Ectodermal cell (in vitro differentiated cells): ENCODE results near the gene TEDC2.

Source experiments
- H3K27ac ChIP-seq: 2 replicates; pipeline ENCODE4 v1.7.0; 2013; ENCODE audit warnings: mild to moderate bottlenecking, low read depth, low read length; ENCODE audit not compliant: insufficient read depth, poor library complexity, severe bottlenecking
- H3K27me3 ChIP-seq: 2 replicates; pipeline ENCODE4 v1.7.0; 2013; ENCODE audit warnings: mild to moderate bottlenecking, low read length; ENCODE audit not compliant: insufficient read depth, control insufficient read depth, poor library complexity, severe bottlenecking
- H3K36me3 ChIP-seq: one replicate; pipeline ENCODE4 v1.7.0; 2013; ENCODE audit warnings: low read length; ENCODE audit not compliant: control insufficient read depth, insufficient read depth
- H3K4me1 ChIP-seq: one replicate; pipeline ENCODE4 v1.7.0; 2013; ENCODE audit warnings: low read length; ENCODE audit not compliant: control insufficient read depth, insufficient read depth
- H3K4me3 ChIP-seq: 2 replicates; pipeline ENCODE4 v1.7.0; 2013; ENCODE audit warnings: low read depth, low read length, control low read depth; ENCODE audit not compliant: insufficient read depth
- H3K9me3 ChIP-seq: 2 replicates; pipeline ENCODE4 v1.7.0; 2013; ENCODE audit warnings: mild to moderate bottlenecking, low read length, moderate library complexity; ENCODE audit not compliant: control insufficient read depth
- WGBS, 2 experiments: methylation state at CpG; one replicate each; pipeline ENCODE4 v1.1.7; 2013; ENCODE audit warnings: missing lambda C conversion rate in 2 of 2; 5-methylcytosine and 5-hydroxymethylcytosine counted together

Gene TEDC2

GRCh38 chr16:2471016-2471652 is 11.2 kb downstream of the TEDC2 start, which contains the start of gene NTN3:
Gene NTN3 (plus strand): TSS chr16:2471297. CDS start chr16:2471702, 405 bp downstream.
- Histone ChIP-seq H3K36me3 (no peaks in the 10 kb centered on the region), H3K4me3 (peak within 1 kb of the TSS; percentile 28), H3K9me3 (no peaks in the 10 kb centered on the region), H3K27ac (no peak within 1 kb of the TSS), H3K4me1 (peaks cover 41% of the 10 kb centered on the region), H3K27me3 (peaks cover 74% of the 10 kb centered on the region)
- 1% methylated on average over 55 to 59 of the region's 59 CpGs for WGBS, 2 experiments

GRCh38 chr16:2471653-2472487 is 12.0 kb downstream of the TEDC2 start:
- H3K27me3 ChIP-seq = peaks cover 81% of the 10 kb centered on the region
- no peaks in the 10 kb centered on the region for H3K9me3 ChIP-seq
- 40 to 41% methylated on average over 61 of the region's 61 CpGs for WGBS, 2 experiments
- H3K4me3 ChIP-seq = peak overlapping the region; percentile 28
- no peak overlapping the region for H3K27ac ChIP-seq
- no peaks in the 10 kb centered on the region for H3K36me3 ChIP-seq
- H3K4me1 ChIP-seq = peaks cover 43% of the 10 kb centered on the region

- peaks cover 43% of the 10 kb centered on the region for H3K4me1 ChIP-seq
- 93 to 95% methylated on average over 27 of the region's 27 CpGs for WGBS, 2 experiments
- no peaks in the 10 kb centered on the region for H3K9me3 ChIP-seq
- no peak overlapping the region for H3K4me3 ChIP-seq
- no peaks in the 10 kb centered on the region for H3K36me3 ChIP-seq
- no peak overlapping the region for H3K27ac ChIP-seq
- peaks cover 81% of the 10 kb centered on the region for H3K27me3 ChIP-seq
Observed at GRCh38 chr16:2472488-2472864, 12.6 kb downstream of the TEDC2 start.

DNA sequence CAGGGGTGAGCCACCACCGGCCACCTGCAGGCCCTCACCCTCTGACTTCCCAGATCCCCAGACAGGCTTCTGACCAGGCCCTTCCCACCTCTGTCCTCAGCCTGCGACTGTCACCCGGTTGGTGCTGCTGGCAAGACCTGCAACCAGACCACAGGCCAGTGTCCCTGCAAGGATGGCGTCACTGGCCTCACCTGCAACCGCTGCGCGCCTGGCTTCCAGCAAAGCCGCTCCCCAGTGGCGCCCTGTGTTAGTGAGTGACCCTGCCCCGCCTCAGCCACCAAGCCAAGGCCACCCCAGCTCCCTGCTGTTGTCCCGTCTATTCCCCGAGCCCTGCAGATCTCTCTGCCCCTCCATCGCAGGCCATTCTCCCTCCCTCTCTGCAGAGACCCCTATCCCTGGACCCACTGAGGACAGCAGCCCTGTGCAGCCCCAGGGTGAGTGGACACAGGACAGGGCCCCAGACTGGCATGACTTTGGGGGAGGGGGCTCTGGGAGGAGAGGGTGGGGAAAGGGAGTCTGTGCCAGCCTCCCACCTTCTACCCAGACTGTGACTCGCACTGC is 13.1 kb downstream of the TEDC2 start:
- no peaks in the 10 kb centered on the region for H3K36me3 ChIP-seq
- H3K4me3 ChIP-seq = peak overlapping the region; percentile 70
- WGBS, 2 experiments = 87 to 88% methylated on average over 14 of the region's 14 CpGs
- H3K27me3 ChIP-seq = peaks cover 79% of the 10 kb centered on the region
- H3K9me3 ChIP-seq = no peaks in the 10 kb centered on the region
- no peak overlapping the region for H3K27ac ChIP-seq
- peaks cover 43% of the 10 kb centered on the region for H3K4me1 ChIP-seq

DNA sequence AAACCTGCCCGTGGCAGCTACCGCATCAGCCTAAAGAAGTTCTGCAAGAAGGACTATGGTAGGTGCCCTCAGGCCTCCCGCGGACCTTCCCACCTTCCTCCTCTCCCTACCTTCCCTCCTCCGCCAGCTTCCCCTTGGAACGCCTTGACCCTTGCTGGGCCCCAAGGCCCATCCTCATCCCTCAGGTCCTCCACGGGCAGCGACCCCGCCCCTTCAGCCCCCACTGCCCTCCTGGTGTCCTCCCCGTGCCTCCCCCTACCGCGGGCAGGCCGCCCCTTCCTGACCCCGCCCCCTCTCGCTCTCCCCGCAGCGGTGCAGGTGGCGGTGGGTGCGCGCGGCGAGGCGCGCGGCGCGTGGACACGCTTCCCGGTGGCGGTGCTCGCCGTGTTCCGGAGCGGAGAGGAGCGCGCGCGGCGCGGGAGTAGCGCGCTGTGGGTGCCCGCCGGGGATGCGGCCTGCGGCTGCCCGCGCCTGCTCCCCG is 13.6 kb downstream of the TEDC2 start:
- Histone ChIP-seq H3K27me3 (peaks cover 74% of the 10 kb centered on the region), H3K36me3 (no peaks in the 10 kb centered on the region), H3K27ac (no peak overlapping the region), H3K9me3 (no peaks in the 10 kb centered on the region), H3K4me1 (peaks cover 43% of the 10 kb centered on the region), H3K4me3 (peak overlapping the region; percentile 70)
- 7% methylated on average over 49 of the region's 49 CpGs for WGBS, 2 experiments

DNA sequence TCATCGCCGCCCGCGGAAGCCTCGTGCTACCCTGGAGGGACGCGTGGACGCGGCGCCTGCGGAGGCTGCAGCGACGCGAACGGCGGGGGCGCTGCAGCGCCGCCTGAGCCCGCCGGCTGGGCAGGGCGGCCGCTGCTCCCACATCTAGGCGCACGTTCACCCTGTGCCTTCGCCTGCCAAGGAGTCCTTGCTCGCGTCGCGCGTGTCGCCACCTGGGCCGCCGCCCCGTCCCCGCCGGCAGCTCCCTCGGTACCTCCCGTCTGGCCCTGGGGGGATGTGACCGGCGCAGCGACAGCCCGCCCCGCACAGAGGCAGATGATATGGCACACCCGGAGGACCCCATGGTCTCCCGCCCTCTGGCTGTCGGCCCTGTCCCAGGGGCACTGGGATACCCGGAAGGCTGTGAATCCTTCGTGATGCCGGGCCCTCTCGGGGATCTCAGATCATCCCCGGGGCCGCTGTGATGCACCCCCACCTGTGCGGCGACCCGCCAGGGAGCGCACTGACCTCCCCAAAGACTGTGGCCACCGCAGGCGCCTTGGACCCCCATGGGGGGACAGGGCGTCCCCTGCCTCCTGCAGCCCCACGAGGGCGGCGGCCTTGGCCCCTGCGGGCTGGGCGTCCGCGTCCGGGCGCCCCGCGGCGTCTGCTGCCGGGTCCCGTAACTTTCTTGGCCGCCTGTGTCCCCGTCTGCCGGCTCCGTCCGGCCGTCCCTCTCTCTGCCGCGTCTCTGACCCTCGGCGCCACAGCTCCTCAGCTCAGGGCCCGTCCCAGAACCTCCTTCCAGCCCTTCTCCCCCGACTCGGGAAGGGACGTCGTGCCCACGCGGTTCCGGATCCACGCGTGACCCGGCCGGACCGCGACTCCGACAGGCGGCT is 14.3 kb downstream of the TEDC2 start:
- H3K4me3 ChIP-seq = peak overlapping the region; percentile 70
- no peaks in the 10 kb centered on the region for H3K9me3 ChIP-seq
- H3K4me1 ChIP-seq = peaks cover 37% of the 10 kb centered on the region
- H3K27me3 ChIP-seq = peaks cover 68% of the 10 kb centered on the region
- no peaks in the 10 kb centered on the region for H3K36me3 ChIP-seq
- 0 to 1% methylated on average over 100 of the region's 100 CpGs for whole genome bisulfite sequencing, 2 experiments
- peak overlapping the region; percentile 26 for H3K27ac ChIP-seq

DNA sequence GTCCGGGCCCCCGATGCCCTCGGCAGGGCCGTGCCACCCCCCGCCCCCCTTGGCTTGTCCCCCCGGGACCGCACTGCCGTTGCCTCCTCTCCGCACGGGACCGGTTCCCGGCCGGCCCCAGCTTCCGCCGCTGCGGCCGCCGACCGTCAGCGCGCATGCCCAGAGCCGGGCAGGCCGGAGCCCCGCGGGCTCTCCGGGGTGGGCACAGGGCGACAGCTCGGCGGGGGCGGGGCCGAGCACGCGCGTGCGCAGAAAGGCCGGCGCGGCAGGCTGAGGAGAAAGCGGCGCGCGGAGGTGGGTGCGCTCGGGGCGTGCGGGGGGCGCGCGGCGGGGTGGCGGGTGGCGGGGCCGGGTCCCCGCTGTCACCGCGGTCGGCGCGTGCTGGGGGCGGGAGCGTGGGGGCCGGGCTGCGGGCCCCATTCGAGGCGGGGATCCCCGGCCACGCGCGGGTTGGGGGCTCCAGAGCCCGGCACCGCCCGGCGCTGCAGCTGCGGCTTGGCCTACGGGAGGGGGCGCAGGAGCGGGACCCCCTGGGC is 15.0 kb downstream of the TEDC2 start, which contains the start of gene TBC1D24:
TSS of gene TBC1D24 (plus strand) at position 251 of the 536 bp plus-strand sequence. CDS start 21,022 bp downstream, outside the sequence.
- Histone ChIP-seq H3K4me3 (peak within 1 kb of the TSS; percentile 70), H3K36me3 (no peaks in the 10 kb centered on the region), H3K27me3 (peaks cover 64% of the 10 kb centered on the region), H3K9me3 (no peaks in the 10 kb centered on the region), H3K4me1 (peaks cover 30% of the 10 kb centered on the region), H3K27ac (peak within 1 kb of the TSS; percentile 26)
- WGBS, 2 experiments = 0% methylated on average over 77 of the region's 77 CpGs

- H3K27me3 ChIP-seq = peaks cover 57% of the 10 kb centered on the region
- WGBS, 2 experiments = 13% methylated on average over 55 of the region's 55 CpGs
- H3K27ac ChIP-seq = no peak overlapping the region
- H3K9me3 ChIP-seq = no peaks in the 10 kb centered on the region
- no peaks in the 10 kb centered on the region for H3K36me3 ChIP-seq
- H3K4me3 ChIP-seq = peak overlapping the region; percentile 70
- peaks cover 22% of the 10 kb centered on the region for H3K4me1 ChIP-seq
Observed at GRCh38 chr16:2475413-2476344, 15.8 kb downstream of the TEDC2 start.

GRCh38 chr16:2476345-2476720 is 16.4 kb downstream of the TEDC2 start:
- Histone ChIP-seq H3K27ac (no peak overlapping the region), H3K4me1 (peaks cover 17% of the 10 kb centered on the region), H3K27me3 (peaks cover 50% of the 10 kb centered on the region), H3K4me3 (peak overlapping the region; percentile 70), H3K9me3 (no peaks in the 10 kb centered on the region), H3K36me3 (no peaks in the 10 kb centered on the region)
- 92 to 96% methylated on average over 9 of the region's 9 CpGs for WGBS, 2 experiments
